Stimulated activated naive CD8-positive, alpha-beta T cell treated with anti-CD3 and anti-CD28 coated beads, Interleukin-15, Interleukin-2, amounts not matched to agents 100 ng/mL and 50 ng/mL, for 24 hours (primary cell): ENCODE results near the gene SAMD4A.

Experiments
- H3K27ac Mint-ChIP-seq: one replicate; pipeline ENCODE4 v1.8.0; 2021; ENCODE audit warnings: mild to moderate bottlenecking, mixed read lengths
- H3K27me3 Mint-ChIP-seq: one replicate; pipeline ENCODE4 v1.8.0; 2021; ENCODE audit warnings: mixed read lengths
- H3K36me3 Mint-ChIP-seq: one replicate; pipeline ENCODE4 v1.8.0; 2021; ENCODE audit warnings: low read depth, mixed read lengths
- H3K4me1 Mint-ChIP-seq: one replicate; pipeline ENCODE4 v1.8.0; 2021; ENCODE audit warnings: low read depth, mixed read lengths
- H3K4me3 Mint-ChIP-seq: one replicate; pipeline ENCODE4 v1.8.0; 2021; ENCODE audit warnings: mild to moderate bottlenecking, mixed read lengths
- H3K9me3 Mint-ChIP-seq: one replicate; pipeline ENCODE4 v1.8.0; 2021; ENCODE audit warnings: mixed read lengths

SAMD4A gene

DNA sequence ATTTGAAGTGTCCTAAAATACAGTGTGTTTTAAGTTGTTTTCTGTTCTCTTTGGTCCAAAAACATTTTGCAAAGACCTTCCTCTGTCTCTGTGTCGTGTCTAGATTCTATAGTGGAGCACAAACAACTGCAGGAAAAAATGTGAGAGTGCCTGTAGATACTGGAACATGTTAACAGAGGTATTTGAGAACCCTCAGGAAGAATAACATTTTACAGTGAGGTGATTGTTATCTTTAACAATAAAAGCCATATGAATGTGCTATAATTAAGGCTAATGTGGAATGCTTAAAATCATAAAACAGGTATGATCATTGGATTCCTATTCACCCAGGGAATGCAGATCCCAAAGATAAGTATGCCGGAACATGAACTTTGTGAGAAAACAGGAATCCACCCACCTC lies 98.0 kb downstream of the SAMD4A start:
- Mint-ChIP-seq H3K4me1 (peaks cover 11% of the 10 kb centered on the region), H3K4me3 (no peak overlapping the region), H3K9me3 (no peaks in the 10 kb centered on the region), H3K36me3 (no peaks in the 10 kb centered on the region), H3K27ac (no peak overlapping the region), H3K27me3 (peaks cover 23% of the 10 kb centered on the region)

DNA sequence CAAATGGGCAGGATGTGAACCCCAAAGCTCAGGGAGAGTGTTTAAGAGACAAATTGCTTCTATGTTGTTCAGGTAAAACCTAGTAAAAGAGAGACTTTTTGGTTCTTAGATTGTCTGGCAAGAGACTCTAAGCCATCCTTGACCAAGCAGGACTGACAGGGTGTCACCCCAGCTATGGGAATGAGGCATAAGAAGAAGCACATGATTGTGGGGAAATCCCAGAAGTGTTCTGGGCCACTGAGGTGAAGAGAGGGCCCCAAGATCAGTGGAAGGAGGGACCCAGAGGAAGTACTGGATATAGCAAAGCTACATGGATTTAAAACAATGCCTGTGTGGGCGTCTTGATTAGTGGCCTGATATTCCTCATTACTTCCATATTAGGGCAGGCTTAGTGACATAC lies 99.0 kb downstream of the SAMD4A start:
- Mint-ChIP-seq H3K4me3 (no peak overlapping the region), H3K4me1 (peaks cover 21% of the 10 kb centered on the region), H3K9me3 (no peaks in the 10 kb centered on the region), H3K36me3 (no peaks in the 10 kb centered on the region), H3K27ac (peak overlapping the region; percentile 5), H3K27me3 (peaks cover 19% of the 10 kb centered on the region)

DNA sequence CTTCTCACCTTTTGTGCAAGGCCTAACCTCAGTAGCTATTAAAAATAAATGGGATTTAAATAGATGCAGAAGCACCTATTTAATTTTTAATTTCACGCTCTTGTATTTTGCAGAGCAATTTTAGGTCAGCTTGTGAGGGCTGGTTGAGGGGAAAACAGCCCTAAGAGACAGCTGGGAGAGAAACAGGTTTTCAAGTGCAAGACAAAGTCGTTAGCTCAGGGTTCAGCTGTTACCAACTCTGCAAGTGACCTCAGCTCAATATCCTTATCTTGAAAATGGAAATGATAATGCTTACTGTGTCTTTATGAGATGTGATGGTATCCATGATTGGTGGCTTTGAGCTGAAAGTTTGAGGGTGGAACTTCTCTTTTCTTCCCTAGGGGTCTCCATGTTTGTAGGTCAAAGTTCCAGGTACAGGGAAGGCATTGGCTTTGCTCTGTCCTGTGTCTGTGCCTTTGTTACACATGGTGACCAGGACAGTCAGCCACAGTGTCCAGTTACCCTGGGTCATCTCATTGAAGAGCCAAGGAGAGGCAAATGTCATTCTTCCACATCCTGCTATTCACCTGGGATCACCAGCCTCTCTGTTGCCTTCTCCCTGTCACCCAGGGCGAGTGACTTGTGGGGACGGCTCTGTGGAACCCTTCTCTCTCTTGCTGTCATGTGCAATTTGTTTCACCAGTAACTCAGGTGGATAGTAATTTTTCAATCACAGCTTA lies 100.3 kb downstream of the SAMD4A start:
- Mint-ChIP-seq H3K4me1 (peaks cover 21% of the 10 kb centered on the region), H3K9me3 (no peaks in the 10 kb centered on the region), H3K27me3 (peaks cover 18% of the 10 kb centered on the region), H3K27ac (no peak overlapping the region), H3K36me3 (no peaks in the 10 kb centered on the region), H3K4me3 (no peak overlapping the region)

DNA sequence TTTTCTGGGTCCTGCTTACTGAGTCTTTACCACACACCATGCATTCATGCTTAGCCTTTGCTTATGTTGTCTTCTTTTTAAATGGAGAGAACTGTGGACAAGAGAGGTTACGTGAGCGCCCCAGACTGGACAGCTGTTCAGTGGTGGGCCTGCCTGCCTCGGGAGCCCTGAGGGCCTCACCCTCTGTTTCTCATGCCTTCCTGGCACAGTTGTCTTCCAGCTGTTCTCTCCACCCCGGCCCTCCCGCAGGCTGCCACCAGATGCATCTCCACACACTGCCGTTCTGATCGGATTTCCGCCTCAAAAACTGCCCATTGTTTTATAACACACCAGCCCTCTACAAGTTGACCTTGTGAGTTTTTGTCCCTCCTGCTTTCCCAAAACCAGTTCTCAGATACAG lies 100.8 kb downstream of the SAMD4A start:
- H3K4me3 Mint-ChIP-seq, result no peak overlapping the region
- H3K36me3 Mint-ChIP-seq, result no peaks in the 10 kb centered on the region
- H3K4me1 Mint-ChIP-seq, result peaks cover 24% of the 10 kb centered on the region
- H3K27ac Mint-ChIP-seq, result no peak overlapping the region
- no peaks in the 10 kb centered on the region for H3K9me3 Mint-ChIP-seq
- H3K27me3 Mint-ChIP-seq, result peaks cover 18% of the 10 kb centered on the region

DNA sequence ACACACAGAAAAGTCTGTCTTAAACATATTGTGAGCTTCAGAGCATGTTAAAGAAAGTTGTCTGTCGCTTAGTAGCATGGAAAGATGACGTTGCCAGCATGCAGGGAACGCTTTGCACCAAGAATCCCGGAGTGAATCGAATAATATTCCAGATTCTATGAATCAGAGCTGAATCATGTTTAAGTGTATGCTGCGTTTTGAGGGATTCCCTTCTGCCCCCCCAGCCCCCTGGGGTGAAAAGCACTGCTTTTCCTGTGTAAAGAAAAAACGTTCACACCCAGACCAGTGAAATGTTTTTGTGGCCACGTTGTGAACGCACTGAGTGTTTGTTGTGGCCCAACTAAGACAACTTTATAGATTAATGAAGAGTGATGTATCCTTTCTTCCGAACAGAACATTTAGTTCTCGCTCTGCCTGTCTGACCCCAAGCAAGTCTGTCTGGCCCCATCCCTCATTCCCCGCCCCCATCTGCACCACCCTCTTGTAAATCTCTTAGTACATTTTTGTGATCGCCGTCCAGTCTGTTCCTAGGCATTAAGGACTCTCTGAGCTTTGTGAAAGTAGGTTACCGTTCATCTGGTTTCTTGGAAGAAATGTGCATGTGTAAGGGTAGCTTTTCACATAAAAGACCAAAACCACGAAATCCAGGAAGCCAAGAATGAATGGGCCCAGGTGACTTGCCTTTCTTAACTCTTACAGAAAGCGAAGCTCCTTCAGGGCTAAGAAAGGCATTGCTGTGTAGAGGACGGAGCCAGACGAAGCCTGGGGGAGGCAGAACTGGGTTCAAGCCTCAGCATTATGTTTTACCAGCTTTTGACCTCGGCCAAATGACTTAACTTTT lies 103.0 kb downstream of the SAMD4A start:
- Mint-ChIP-seq H3K27ac (no peak overlapping the region), H3K27me3 (peaks cover 11% of the 10 kb centered on the region), H3K4me1 (peaks cover 36% of the 10 kb centered on the region), H3K4me3 (no peak overlapping the region), H3K36me3 (no peaks in the 10 kb centered on the region), H3K9me3 (no peaks in the 10 kb centered on the region)

DNA sequence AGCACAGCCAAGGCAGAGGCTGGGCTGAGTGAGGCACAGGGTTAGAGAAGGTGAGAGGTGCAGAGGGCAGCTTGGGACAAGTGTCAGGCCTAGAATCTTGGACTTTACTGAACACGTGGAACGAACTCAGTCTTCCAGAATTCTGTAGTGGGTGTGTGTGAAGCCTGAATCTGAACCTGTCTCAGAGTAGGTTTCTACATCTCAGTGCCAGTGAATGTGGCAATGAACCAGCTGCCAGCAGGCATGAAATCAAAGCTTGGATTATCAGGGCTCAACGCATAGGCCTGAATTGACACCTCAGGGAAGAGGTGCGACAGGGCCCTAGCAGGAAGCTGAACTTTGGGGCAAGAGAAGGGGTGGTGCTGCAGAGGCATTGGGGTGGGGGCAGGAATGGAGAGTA lies 104.6 kb downstream of the SAMD4A start:
- Mint-ChIP-seq H3K27me3 (peaks cover 11% of the 10 kb centered on the region), H3K9me3 (no peaks in the 10 kb centered on the region), H3K4me1 (peaks cover 30% of the 10 kb centered on the region), H3K4me3 (no peak overlapping the region), H3K27ac (no peak overlapping the region), H3K36me3 (no peaks in the 10 kb centered on the region)

DNA sequence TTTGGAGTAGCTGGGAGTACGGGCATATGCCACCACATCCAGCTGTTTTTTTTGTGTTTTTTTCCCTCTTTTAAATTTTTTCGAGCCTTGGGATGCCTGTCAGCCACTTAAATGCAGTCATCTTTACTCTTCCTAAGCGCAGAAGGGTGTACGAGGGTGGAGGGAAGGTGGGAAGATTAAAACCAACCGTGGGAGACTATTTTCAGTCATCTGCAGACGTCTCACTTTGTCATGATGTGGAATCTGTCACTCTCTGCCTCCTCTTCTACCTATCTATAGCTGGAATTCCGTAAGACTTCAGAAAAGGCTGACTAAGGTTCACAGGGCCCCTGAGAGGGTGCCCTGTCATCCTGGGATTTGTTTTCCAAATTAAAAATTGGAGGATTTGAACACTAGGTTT lies 105.3 kb downstream of the SAMD4A start:
- Mint-ChIP-seq H3K27ac (no peak overlapping the region), H3K36me3 (no peaks in the 10 kb centered on the region), H3K9me3 (no peaks in the 10 kb centered on the region), H3K4me3 (no peak overlapping the region), H3K27me3 (peaks cover 11% of the 10 kb centered on the region), H3K4me1 (peaks cover 36% of the 10 kb centered on the region)

DNA sequence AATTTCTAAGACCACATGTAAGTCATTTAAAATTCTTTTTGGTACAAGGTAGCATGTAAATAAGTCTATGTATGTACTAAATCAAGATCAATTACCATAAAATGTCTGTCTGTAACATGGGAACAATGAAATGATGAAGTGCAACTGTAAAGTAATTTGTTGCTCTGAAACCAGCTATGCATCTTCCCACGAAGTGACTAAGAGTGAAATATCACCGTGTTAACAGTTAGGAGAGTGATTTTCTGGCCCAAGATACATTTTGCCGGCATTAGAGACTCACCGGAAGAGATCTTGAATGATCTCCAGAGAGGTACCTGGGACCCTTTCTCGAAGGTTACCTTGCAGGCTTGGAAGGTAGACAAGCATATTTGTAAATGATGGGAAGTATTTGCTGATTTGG lies 105.8 kb downstream of the SAMD4A start:
- peaks cover 41% of the 10 kb centered on the region for H3K4me1 Mint-ChIP-seq
- no peak overlapping the region for H3K4me3 Mint-ChIP-seq
- H3K9me3 Mint-ChIP-seq, result no peaks in the 10 kb centered on the region
- H3K36me3 Mint-ChIP-seq, result no peaks in the 10 kb centered on the region
- H3K27ac Mint-ChIP-seq, result no peak overlapping the region
- H3K27me3 Mint-ChIP-seq, result peaks cover 8% of the 10 kb centered on the region

DNA sequence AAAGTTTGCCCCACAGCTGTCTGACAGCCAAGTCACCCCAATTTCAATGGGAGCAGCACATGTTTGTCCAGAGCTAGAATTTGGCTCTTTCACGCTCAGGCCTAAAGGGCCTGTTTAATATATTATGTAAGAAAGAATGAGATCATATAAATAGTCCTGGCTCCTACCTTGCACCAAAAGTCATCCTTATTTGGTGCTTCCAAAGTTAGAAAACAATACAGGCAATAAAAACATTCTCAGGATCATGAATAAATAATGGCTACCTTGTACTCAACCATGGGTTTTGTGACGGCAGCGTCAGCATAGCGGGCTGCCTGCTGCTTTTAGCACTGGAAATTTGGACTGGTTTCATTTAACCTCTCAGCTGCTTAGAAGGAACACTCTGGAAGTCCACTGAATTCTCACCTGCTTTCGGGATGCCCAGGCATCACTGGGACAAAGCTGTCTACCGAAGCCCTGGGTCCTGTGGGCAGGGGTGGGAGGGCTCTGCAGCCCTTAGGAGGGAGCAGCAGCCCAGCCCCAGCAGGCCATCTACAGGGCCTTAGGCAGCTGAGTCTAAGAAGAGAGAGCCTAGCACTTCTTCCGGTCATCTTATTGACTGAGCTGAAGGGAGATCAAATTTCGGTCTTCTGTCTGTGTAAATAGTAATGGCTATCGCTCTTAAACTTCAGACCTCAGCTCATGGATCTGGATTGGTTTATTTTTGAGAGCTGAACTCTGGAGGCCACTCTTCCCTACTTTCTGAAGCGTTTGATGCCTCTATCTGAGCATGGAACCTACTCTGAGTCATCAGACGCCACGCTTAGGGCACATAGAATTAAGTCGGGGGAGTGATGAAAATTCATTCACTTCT lies 106.5 kb downstream of the SAMD4A start:
- H3K27me3 Mint-ChIP-seq, result peaks cover 7% of the 10 kb centered on the region
- H3K4me1 Mint-ChIP-seq, result peaks cover 41% of the 10 kb centered on the region

DNA sequence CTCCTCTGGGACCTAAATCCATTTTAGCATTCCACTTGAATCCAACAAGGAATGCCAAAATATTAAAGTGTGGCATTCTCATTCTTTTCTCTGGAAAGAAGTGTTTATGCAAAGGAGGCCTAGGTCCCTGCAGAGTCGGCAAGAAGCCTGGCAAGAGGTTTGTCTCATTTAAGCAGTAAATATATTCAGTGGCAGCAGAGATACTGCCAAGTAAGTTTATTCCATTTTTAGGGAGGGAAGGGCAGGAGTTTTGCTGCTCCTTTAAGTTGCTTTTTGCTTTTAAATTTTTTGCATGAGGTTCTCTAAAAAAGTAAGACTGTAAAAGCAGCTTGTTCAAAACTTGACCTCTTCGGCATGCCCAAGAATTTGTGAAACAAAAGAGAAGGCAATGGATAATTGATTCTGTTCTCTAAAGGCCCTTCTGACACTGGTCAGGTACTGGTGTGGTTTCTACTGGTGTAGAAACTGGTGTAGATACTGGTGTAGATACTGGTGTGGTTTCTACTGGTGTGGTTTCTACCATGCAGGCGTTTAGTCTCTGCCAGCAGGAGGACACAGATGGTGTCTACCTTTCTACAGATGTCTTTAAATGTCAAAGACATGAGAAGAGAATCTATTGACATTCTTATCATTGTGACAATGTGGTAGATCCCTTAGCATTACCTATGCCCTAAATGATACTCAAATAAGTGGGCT lies 107.3 kb downstream of the SAMD4A start:
- Mint-ChIP-seq H3K4me3 (no peak overlapping the region), H3K36me3 (no peaks in the 10 kb centered on the region), H3K27ac (no peak overlapping the region)

More for the DNA sequence above, 106.5 kb downstream of the SAMD4A start:
- no peak overlapping the region for H3K4me3 Mint-ChIP-seq
- no peaks in the 10 kb centered on the region for H3K9me3 Mint-ChIP-seq
- no peak overlapping the region for H3K27ac Mint-ChIP-seq
- H3K36me3 Mint-ChIP-seq, result no peaks in the 10 kb centered on the region

DNA sequence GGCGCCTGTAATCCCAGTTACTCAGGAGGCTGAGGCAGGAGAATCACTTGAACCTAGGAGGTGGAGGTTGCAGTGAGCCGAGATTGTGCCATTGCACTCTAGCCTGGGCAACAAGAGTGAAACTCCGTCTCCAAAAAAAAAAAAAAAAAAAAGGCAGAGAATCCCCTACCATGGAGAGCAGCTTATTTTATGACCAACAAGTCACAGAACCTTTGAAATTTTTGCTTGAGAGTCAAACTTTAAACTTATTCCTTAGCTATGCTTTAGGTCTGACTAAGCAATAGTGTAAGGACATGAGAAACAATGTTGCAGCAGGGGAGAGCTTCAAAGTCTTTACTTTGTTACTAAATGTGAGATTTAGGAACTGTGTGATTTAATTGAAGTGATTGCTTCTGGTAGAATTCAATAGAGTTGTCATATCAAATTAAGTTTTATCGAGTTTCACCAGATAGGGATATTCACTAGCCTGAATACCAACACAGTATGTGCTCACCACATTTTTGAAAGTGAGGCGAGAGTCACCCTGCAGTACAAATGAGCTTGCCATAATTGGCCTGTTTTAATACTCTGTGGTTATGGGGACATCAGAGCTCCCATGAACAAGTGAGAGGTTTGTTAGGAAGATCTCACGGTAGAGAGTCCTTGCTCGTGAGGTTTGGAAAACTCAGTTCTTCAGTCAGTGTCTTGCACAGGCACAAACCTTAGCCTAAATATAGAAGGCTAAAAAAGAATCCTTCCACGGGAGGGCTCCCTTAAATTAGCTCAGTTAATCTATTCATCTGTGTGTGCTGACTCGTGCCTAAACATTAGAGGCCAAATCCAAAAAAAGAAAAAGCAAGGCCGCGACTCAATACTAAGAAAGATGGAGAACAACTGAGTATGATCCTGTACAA lies 108.6 kb downstream of the SAMD4A start:
- Mint-ChIP-seq H3K9me3 (no peaks in the 10 kb centered on the region), H3K4me3 (no peak overlapping the region), H3K27me3 (peaks cover 10% of the 10 kb centered on the region), H3K36me3 (no peaks in the 10 kb centered on the region), H3K4me1 (peaks cover 30% of the 10 kb centered on the region), H3K27ac (no peak overlapping the region)

More for the DNA sequence above, 107.3 kb downstream of the SAMD4A start:
- H3K9me3 Mint-ChIP-seq, result no peaks in the 10 kb centered on the region
- peaks cover 10% of the 10 kb centered on the region for H3K27me3 Mint-ChIP-seq
- peaks cover 41% of the 10 kb centered on the region for H3K4me1 Mint-ChIP-seq

DNA sequence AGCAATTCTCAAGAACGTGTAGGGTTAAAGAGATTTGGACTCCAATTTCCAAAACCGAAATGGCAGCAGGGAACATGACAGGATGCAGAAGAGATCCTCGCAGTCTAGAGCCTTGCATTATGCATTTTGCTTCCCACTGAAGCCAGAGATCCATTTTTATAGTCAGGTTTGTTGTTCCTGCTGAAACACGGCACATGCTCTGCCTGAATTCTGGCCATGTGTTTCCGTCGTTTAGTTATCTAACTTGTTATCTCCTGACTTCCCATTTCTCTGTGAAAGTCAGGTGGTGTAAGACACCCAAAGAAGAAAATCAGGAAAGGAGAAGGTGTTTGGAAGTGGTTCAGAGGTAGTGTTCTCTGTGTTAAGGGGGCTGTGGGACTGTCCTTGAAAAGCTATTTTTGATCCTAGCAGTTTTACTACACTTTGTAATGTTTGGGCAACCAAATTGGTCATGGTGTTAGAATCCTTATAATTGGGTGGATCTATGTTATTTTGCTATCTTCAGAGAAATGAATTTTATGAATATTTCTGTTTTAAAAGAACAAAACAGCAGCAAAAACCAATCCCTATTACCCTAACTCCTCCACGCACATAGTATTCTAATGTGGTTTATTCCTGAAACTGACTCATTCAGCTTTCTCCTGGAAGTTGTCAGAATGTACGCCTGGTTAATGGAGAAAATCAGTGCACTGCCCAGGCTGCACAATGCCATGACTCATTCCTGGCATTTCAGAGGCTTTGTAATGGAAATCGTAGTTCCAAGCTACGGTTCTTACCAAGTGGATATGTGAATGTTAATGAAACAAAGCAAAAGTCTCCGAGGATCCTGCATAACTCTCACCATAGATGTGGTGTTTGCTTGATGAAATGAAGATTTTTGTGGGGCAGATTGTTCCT lies 110.1 kb downstream of the SAMD4A start:
- no peak overlapping the region for H3K27ac Mint-ChIP-seq
- H3K4me3 Mint-ChIP-seq, result no peak overlapping the region
- no peaks in the 10 kb centered on the region for H3K36me3 Mint-ChIP-seq
- peaks cover 26% of the 10 kb centered on the region for H3K4me1 Mint-ChIP-seq
- H3K27me3 Mint-ChIP-seq, result peaks cover 10% of the 10 kb centered on the region
- H3K9me3 Mint-ChIP-seq, result no peaks in the 10 kb centered on the region

DNA sequence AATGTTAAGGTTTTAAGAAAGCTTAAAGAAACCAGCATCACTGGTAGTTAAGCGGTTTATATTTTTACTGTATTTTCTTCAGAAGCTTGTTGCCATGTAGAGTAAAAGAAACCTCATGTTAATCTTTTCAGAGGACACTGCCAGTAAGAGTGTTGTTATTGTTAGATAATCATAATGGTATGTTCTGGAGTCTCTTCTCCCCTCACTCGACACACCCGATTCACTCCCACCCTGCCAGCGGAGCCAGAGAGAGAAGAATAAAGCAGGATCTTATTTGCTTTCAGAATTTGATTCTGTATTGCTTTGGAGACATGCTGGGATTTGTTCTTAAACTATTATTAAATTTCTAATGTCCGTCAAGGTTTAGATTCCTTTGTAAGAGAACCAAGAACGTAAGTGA lies 113.7 kb downstream of the SAMD4A start:
- H3K4me3 Mint-ChIP-seq, result no peak overlapping the region
- no peak overlapping the region for H3K27ac Mint-ChIP-seq
- peaks cover 23% of the 10 kb centered on the region for H3K4me1 Mint-ChIP-seq
- H3K36me3 Mint-ChIP-seq, result no peaks in the 10 kb centered on the region
- no peaks in the 10 kb centered on the region for H3K9me3 Mint-ChIP-seq
- H3K27me3 Mint-ChIP-seq, result peaks cover 14% of the 10 kb centered on the region
